ENCODE measurements around the gene DUOX1.
"Not testable (repeated sequence)": the region's sequence is repeated elsewhere in the genome, so short reads cannot be mapped to it uniquely, and the experiment has no call there.

DUOX1 gene

DNA sequence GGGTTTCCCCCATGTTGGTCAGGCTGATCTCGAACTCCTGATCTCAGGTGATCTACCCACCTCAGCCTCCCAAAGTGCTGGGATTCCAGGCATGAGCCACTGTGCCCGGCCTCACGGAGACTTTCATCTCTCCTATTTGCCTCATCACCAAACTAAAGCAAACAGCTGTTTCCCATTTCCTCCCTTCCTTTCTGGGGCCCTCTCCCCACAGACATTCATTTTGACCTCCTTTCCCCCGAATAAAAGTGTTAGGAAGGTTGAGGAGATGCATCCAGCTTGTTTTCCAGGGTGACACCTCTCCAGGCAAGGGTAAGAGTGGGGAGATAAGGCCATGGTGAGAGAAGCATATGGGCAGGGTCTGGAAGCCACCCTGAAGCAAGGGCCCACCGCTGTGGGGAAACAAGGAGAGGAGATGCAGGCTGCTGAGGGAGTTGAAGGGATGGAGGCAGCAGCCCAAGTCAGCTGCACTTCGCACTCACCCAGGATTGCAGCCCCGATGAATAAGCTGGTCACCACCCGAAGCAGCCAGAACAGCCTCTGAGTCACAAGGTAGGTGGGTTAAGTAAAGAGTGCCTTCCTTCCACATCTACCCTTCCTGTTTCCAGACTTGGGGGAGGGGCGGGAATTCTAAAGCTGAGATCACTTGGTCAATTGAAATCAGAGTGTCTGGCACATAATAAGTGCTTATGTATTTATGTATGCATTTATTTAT is 7.9 kb upstream of the DUOX1 start:
- no peak for DNase-seq

GRCh38 chr15:45122719-45123118 is 7.1 kb upstream of the DUOX1 start:
- DNase-seq, result no peak

DNA sequence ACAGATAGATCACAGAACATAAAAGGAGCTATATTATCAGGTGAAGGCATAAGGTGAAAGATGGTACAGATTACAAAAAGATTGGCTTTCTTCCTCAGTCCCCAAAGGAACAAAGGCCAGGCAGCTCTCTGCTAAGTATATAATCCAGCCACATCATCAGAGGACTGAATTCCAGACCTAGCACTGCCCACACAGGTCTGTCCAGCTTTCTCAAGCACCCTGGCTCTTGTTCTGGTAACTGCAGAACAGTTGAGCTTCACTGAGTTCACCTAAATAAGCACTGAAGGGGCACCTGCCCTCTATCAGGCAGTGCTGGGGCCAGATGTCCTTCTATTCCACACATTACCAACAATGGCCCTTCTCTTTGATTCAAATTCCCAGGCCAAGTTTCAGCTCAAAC is 6.4 kb upstream of the DUOX1 start:
- DNase-seq, result no peak

DNA sequence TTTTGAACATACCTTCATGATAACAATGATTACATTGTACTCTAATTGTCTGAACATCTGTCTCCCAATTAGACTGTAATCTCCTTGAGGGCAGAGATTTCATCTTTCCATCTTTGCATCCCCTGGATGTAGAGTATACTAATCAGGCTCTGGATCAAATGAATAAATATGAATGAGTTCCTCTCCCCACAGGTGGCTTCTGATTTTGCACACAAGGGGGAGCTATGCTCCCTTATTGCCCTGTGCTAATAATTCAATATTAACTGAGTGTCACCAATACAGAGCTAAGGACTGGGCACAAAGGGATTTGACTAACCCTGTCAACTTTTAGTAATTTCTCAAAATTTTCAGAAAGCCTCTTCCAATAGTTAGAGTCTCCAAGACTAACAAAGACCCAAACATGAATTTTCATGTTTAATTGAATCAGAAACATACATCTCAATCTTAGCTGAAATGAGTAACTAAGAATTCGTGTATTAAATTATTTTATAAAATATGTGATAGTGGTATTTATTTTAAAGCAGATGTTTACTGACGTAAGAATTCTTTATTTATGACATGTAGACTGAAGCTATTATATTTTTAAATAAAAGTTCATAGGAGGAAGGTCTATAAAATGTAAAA is 3.1 kb upstream of the DUOX1 start:
- DNase-seq, result peak; percentile 65

GRCh38 chr15:45128971-45129639 is 689 bp upstream of the DUOX1 start:
- DNase-seq, result no peak

GRCh38 chr15:45130291-45131000 is 652 bp downstream of the DUOX1 start:
- DNase-seq, result no peak

DNA sequence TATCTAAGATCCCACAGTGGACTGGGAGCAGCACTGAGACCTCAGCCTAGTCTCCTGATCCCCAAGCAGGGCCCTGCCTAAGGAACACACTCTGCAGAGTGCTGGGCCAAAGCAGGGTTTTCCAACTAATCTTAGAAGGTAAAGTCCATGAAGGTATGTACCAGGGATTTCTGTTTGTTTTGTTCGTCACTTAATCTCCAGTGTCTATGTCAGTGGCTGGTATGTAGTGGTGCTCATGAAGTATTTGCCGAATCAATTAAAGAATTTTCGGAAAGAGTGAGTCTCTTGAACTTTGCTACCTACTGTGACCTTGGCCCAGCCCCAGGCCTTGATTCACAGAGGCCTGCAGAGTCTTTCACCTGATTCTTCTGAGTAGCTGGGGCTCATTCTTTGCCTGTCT is 1.7 kb downstream of the DUOX1 start:
- no peak for DNase-seq

DNA sequence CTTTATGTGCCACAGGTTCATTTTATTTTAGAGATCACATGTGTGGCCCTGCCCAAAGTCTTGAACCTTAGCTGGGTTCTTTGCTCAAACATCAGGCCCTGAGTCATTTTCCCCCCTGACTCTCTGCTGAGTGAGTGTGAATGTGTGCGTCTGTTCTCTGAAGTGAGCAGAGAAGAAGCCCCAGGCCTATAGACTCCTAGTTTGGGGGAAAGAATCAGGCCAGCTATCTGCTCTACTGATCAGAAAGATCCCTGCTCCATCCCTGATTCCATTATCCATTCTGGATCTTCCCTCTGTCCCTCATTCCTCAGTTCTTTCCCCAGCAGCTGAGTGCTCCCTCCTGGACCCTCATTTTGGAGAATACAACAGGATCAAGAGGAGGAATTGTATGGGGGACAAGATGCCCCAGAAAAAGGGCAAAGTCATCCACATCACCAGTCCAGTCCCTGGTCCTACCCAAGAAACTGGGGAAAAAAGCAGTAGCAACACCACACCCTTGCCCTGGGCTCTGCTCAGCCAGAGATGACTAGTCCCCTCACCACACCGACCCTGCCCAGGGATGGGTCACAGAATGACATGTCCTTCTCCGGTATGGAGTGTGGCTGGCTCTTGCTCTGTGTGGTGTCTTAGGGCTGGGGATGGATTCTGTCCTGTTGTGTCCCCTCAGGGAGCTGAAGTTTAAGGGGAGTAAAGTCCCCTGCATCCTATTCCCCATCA is 3.2 kb downstream of the DUOX1 start:
- no peak for DNase-seq

DNA sequence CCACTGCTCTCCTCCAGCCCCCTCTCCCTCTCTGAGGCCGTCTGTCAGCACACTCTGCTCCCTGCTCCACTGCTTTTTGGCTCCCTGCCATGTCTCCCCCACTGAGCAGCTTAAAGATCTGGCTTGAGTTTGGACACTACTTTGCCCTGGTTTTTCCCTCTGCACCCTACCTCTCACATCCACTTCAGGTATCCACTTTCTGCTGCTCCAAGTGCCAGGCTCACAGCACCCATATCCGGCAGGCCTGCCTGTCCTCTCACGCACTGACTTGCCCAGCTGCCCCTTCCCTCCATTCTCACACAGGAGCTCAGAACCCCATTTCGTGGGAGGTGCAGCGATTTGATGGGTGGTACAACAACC is 3.7 kb downstream of the DUOX1 start:
- DNase-seq, result no peak

DNA sequence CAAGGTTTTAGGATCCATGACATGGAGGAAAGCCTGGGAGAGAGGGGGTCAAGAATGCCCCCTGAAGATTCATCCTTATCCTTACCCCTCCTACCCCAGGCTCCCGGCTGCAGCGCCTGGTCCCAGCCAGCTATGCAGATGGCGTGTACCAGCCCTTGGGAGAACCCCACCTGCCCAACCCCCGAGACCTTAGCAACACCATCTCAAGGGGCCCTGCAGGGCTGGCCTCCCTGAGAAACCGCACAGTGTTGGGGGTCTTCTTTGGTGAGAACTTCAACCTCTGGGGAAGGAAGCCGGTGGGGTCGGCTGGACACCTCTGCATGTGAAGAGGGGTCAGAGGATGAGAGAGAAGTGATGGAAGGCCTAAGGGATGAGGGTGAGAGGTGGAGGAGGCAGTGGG is 4.3 kb downstream of the DUOX1 start:
- DNase-seq, result no peak

GRCh38 chr15:45134682-45135604 is 5.1 kb downstream of the DUOX1 start:
- DNase-seq, result peak; percentile 16

DNA sequence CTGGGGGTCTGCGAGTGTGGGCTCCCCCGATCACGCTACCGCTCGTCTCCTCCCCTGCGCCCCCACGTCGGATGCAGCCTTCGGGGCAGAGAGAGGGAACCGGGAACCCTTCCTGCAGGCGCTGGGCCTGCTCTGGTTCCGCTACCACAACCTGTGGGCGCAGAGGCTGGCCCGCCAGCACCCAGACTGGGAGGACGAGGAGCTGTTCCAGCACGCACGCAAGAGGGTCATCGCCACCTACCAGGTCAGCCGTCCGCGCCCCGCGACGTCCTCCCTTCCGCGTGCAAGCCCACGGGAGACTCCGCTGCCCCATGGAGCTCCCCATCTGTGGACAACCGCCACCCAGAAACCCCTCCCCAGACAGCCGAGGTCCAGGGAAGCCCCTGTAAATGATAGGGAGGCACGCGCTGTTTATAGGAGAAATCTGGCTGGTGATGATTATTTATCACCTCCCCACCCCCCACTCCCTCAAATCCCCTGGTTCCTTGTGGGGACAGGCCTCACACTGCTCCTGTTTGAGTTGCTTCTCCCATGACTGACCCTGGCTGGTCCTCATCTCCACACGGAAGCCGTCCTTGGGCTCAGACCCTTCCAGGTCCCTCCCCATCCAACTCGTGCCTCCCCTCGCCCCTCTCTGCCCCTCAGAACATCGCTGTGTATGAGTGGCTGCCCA is 6.0 kb downstream of the DUOX1 start:
- DNase-seq, result not testable (repeated sequence)

DNA sequence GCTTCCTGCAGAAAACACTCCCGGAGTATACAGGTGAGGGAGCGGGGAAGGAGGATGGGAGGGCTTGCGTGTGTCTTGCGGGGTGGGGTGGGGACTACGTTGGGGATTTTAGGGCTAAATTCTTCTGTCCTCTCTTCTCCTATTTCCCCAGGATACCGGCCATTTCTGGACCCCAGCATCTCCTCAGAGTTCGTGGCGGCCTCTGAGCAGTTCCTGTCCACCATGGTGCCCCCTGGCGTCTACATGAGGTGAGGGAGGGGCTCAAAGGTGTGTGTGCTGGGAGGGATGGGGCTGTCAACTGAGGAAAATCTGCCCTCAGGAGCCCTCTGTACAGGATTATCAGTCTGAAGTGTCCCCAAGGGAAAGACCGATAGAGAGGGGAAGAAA is 6.6 kb downstream of the DUOX1 start:
- DNase-seq, result no peak

- DNase-seq, result no peak
These were observed 7.9 kb downstream of the DUOX1 start for GRCh38 chr15:45137703-45138102.

GRCh38 chr15:45138814-45139765 is 9.3 kb downstream of the DUOX1 start:
- DNase-seq, result no peak

GRCh38 chr15:45139770-45140169 is 10.0 kb downstream of the DUOX1 start:
- no peak for DNase-seq

- no peak for DNase-seq
These were observed 10.9 kb downstream of the DUOX1 start for GRCh38 chr15:45140557-45141250.

- no peak for DNase-seq
These were observed 11.6 kb downstream of the DUOX1 start for GRCh38 chr15:45141386-45141785.

DNA sequence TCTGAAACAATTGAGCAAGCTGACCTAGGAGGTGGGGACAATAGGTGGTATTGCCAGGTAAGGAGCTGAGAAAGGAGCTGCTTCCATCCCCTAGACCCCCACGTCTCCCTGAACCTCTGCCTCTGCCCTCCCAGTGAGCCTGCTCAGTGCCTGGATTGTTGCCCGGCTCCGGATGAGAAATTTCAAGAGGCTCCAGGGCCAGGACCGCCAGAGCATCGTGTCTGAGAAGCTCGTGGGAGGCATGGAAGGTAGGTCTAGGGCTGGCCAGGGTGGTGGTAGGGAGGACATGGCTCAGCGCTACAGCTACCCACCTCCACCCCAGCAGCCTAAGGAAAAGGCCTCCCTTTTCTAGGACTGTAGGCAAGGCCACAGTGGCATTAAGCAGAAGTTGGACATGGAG is 13.3 kb downstream of the DUOX1 start:
- DNase-seq, result no peak

DNA sequence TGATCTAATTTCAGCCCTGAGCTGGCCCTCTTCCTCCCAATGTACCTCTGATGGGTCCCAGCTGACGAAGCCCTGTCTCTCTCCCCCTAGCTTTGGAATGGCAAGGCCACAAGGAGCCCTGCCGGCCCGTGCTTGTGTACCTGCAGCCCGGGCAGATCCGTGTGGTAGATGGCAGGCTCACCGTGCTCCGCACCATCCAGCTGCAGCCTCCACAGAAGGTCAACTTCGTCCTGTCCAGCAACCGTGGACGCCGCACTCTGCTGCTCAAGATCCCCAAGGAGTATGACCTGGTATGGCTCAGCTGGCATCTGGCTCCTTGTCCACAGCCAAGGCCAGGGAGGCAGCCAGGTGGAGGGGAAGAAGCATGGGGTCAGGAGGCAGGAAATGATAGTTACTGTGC is 14.2 kb downstream of the DUOX1 start:
- no peak for DNase-seq

All from CD4-positive, alpha-beta T cell treated with Interleukin-10 for 1 hour (primary cell).